WERI-Rb-1 (cell line): ENCODE data around the gene CCDC85C.

ENCODE experiments used
- DNase-seq: peaks from one replicate; pipeline ENCODE4 v3.0.0-alpha.2; 2020
- H3K27ac ChIP-seq: fragments of 250-450 bp; sonication (Bioruptor Pico); 2 replicates; pipeline ENCODE4 v1.5.1; 2020; ENCODE audit warnings: mild to moderate bottlenecking, moderate library complexity
- H3K27me3 ChIP-seq: fragments of 250-450 bp; sonication (Bioruptor Pico); 2 replicates; pipeline ENCODE4 v1.5.1; 2021; ENCODE audit warnings: mild to moderate bottlenecking, low read depth, moderate library complexity; ENCODE audit not compliant: insufficient read depth, severe bottlenecking
- H3K36me3 ChIP-seq: fragments of 250-450 bp; sonication (Bioruptor Pico); 2 replicates; pipeline ENCODE4 v1.5.1; 2020; ENCODE audit warnings: mild to moderate bottlenecking, moderate library complexity
- H3K4me3 ChIP-seq: 2 replicates; pipeline ENCODE4 v1.5.1; 2011; ENCODE audit warnings: low read depth, mild to moderate bottlenecking, control low read depth, low read length
- H3K9me3 ChIP-seq: fragments of 250-450 bp; sonication (Bioruptor Pico); 2 replicates; pipeline ENCODE4 v1.5.1; 2021; ENCODE audit warnings: mild to moderate bottlenecking, moderate library complexity; ENCODE audit not compliant: severe bottlenecking
- TF ChIP-seq, protein P1 (sequence below): IDR thresholded peaks from 2 replicates; pipeline ENCODE4 v1.5.1; 2011; ENCODE audit warnings: low read depth, mild to moderate bottlenecking, control low read depth, inconsistent platforms, low read length

The CCDC85C gene

DNA sequence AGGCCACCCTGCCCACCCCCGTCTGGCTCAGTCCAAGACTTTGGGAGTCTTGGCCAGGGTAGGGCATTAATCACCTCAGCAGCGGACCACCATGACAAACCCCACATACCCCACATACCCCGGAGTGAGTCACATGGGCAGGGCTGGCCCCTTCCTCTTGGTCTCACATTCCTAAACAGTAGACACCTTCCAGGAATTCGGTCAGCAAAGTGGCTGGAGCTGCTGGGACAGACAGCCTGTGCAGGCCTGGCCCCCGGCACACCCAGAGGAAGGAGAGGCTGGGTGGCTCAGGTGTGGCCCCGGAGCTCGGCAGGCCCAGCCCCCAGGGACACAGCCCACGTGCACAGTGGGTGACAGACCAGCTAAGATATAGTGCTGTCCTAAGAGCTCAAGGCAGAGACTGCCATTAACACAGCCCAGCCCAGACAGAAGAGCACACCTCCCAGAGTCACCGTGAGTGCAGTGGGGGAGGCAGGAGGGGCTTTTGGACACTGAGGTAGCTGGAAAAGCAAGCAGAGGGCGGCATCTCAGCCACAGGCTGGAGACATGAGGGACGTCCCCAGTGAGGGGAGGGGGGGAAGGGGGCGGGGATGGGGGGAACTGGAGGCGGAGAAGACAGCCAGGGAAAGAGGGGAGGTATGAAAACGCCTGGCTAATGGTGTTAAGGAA is 24.0 kb downstream of the CCDC85C start:
- H3K27me3 ChIP-seq, result no peaks in the 10 kb centered on the region
- H3K36me3 ChIP-seq, result peaks cover 26% of the 10 kb centered on the region
- no peaks in the 10 kb centered on the region for H3K9me3 ChIP-seq
- no peak overlapping the region for H3K4me3 ChIP-seq
- peak overlapping the region; percentile 59 for H3K27ac ChIP-seq
- TF ChIP-seq, protein P1, sequence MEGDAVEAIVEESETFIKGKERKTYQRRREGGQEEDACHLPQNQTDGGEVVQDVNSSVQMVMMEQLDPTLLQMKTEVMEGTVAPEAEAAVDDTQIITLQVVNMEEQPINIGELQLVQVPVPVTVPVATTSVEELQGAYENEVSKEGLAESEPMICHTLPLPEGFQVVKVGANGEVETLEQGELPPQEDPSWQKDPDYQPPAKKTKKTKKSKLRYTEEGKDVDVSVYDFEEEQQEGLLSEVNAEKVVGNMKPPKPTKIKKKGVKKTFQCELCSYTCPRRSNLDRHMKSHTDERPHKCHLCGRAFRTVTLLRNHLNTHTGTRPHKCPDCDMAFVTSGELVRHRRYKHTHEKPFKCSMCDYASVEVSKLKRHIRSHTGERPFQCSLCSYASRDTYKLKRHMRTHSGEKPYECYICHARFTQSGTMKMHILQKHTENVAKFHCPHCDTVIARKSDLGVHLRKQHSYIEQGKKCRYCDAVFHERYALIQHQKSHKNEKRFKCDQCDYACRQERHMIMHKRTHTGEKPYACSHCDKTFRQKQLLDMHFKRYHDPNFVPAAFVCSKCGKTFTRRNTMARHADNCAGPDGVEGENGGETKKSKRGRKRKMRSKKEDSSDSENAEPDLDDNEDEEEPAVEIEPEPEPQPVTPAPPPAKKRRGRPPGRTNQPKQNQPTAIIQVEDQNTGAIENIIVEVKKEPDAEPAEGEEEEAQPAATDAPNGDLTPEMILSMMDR, result no peak
- peak; percentile 67 for DNase-seq

DNA sequence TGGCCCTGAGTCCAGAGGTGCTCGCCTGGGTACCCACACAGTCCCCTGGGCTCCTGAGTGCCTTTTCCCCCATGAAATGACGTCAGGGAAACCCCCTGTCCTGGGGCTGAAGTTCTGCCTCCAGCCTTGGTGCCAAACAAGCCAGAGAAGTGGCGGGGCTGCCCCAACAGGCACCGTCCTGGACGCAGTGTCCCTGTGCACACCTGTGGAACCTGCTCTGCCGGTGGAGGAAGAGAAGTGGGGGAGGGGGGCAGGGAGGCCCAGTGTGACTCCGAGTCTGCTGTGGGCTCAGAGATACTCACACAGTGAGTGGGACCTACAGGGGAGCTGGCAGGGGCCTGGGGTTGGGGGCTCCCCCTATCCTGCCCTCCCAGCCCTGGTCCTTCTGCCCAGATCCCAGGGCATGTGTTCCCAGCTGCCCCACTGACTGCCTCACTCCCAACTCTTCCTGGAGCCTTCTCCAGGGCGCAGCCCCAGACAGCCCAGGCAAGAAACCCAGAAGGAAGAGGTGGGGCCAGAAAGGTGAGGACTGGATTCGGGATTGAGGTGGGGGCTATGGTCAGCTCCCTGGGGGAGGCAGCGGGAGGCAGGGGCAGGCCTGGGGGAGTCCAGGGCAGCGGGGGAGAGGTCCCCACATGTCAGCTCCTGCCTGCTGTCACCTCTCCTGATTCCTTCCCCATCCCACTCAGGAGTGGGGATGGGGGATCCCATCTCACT is 24.7 kb downstream of the CCDC85C start:
- Histone ChIP-seq H3K27ac (peak overlapping the region; percentile 59), H3K4me3 (no peak overlapping the region), H3K9me3 (no peaks in the 10 kb centered on the region), H3K36me3 (peaks cover 28% of the 10 kb centered on the region), H3K27me3 (no peaks in the 10 kb centered on the region)
- DNase-seq, result no peak
- TF ChIP-seq, protein P1, result no peak

- H3K36me3 ChIP-seq, result peaks cover 29% of the 10 kb centered on the region
- TF ChIP-seq, protein P1, result no peak
- no peak for DNase-seq
- H3K27me3 ChIP-seq, result no peaks in the 10 kb centered on the region
- no peaks in the 10 kb centered on the region for H3K9me3 ChIP-seq
- H3K4me3 ChIP-seq, result no peak overlapping the region
- peak overlapping the region; percentile 59; the same call in 1 of the 2 replicates for H3K27ac ChIP-seq
Observed at GRCh38 chr14:99578541-99579101, 25.4 kb downstream of the CCDC85C start.

- no peak for DNase-seq
- Histone ChIP-seq H3K9me3 (no peaks in the 10 kb centered on the region), H3K27ac (peak overlapping the region; percentile 96), H3K4me3 (no peak overlapping the region), H3K36me3 (peaks cover 23% of the 10 kb centered on the region), H3K27me3 (no peaks in the 10 kb centered on the region)
- TF ChIP-seq, protein P1, result no peak
Observed at GRCh38 chr14:99576761-99577705, 27.0 kb downstream of the CCDC85C start.

DNA sequence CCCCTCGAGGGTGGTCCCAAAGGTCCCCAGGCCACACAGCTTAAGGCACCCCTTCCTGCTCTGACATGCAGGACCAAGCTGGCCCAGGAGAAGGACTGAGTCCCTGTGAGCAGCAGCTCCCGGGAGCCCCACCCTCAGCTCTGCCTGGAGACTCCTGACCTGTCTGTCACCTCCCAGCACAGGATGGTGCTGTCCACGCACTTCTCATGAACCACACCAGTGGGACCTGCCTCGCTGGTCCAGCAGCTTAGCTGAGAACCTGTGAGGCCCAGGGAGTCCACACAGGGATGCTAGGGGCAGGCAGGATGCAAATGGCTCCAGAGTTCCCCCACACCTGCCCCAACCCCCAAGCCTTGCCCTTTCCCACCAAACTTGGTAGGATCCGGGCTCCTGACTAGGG is 27.7 kb downstream of the CCDC85C start:
- Histone ChIP-seq H3K27ac (peak overlapping the region; percentile 96), H3K27me3 (no peaks in the 10 kb centered on the region), H3K36me3 (peaks cover 24% of the 10 kb centered on the region), H3K9me3 (no peaks in the 10 kb centered on the region), H3K4me3 (no peak overlapping the region)
- TF ChIP-seq, protein P1, result no peak
- peak; percentile 47 for DNase-seq
